Superior temporal gyrus (tissue), 1 donor: ENCODE results near the gene KPNA4.

Source experiments
- DNase-seq: peaks from one replicate; pipeline ENCODE4 v3.0.0-alpha.2; 2016; ENCODE audit errors: extremely low spot score

KPNA4 gene

GRCh38 chr3:160451602-160452001 is 113.8 kb downstream of the KPNA4 start:
- no peak for DNase-seq

GRCh38 chr3:160450846-160451245 is 114.5 kb downstream of the KPNA4 start:
- no peak for DNase-seq

- DNase-seq, result peak; percentile 81
Observed at GRCh38 chr3:160449636-160450598, 115.5 kb downstream of the KPNA4 start, which contains the start of gene TRIM59. TSS of gene TRIM59 (minus strand) at chr3:160449786. CDS start at chr3:160439183, 10,603 bp downstream.

- no peak for DNase-seq
Observed at GRCh38 chr3:160448845-160449635, 116.3 kb downstream of the KPNA4 start.

- DNase-seq, result no peak
Observed at GRCh38 chr3:160447544-160447943, 117.8 kb downstream of the KPNA4 start.

- no peak for DNase-seq
Observed at GRCh38 chr3:160446522-160447056, 118.8 kb downstream of the KPNA4 start.

GRCh38 chr3:160445854-160446253 is 119.5 kb downstream of the KPNA4 start:
- DNase-seq, result no peak
